Measurements from ENCODE around the gene SH3PXD2A. TPM values are rescaled to one million over a fixed set of nuclear protein-coding genes. Genes with fewer than 3 reads are reported as not detected.
"Not testable (repeated sequence)": the region's sequence is repeated elsewhere in the genome, so short reads cannot be mapped to it uniquely, and the experiment has no call there.

The SH3PXD2A gene
- total RNA-seq, 1 donor from 2014 or later: 9.6 TPM

GRCh38 chr10:103645141-103646054 lies 210.0 kb downstream of the SH3PXD2A start:
- H3K4me1 Mint-ChIP-seq (ENCODE audit: low read depth): no peaks in the 10 kb centered on the region
- intact Hi-C loops (cut with micrococcal nuclease): no loop called here
- H3K9me3 Mint-ChIP-seq: no peaks in the 10 kb centered on the region
- H3K27ac Mint-ChIP-seq: no peak overlapping the region
- H3K27me3 Mint-ChIP-seq (ENCODE audit: insufficient read depth): peaks cover 2% of the 10 kb centered on the region
- DNase-seq (ENCODE audit: low spot score): no peak
- H3K36me3 Mint-ChIP-seq (ENCODE audit: low read depth): peaks cover 2% of the 10 kb centered on the region
- H3K4me3 Mint-ChIP-seq: no peak overlapping the region

- Mint-ChIP-seq H3K4me3 (no peak overlapping the region), H3K4me1 (ENCODE audit: low read depth) (no peaks in the 10 kb centered on the region), H3K9me3 (no peaks in the 10 kb centered on the region), H3K36me3 (ENCODE audit: low read depth) (peaks cover 2% of the 10 kb centered on the region), H3K27me3 (ENCODE audit: insufficient read depth) (peaks cover 2% of the 10 kb centered on the region), H3K27ac (no peak overlapping the region)
- DNase-seq (ENCODE audit: low spot score): no peak
- intact Hi-C loops (cut with micrococcal nuclease): no loop called here
These were observed 212.0 kb downstream of the SH3PXD2A start for GRCh38 chr10:103643381-103643780.

- intact Hi-C loops (cut with micrococcal nuclease): no loop called here
- H3K9me3 Mint-ChIP-seq: no peaks in the 10 kb centered on the region
- H3K36me3 Mint-ChIP-seq (ENCODE audit: low read depth): peaks cover 2% of the 10 kb centered on the region
- no peak overlapping the region for H3K27ac Mint-ChIP-seq
- peaks cover 4% of the 10 kb centered on the region for H3K27me3 Mint-ChIP-seq (ENCODE audit: insufficient read depth)
- no peaks in the 10 kb centered on the region for H3K4me1 Mint-ChIP-seq (ENCODE audit: low read depth)
- no peak for DNase-seq (ENCODE audit: low spot score)
- H3K4me3 Mint-ChIP-seq: no peak overlapping the region
These were observed 214.1 kb downstream of the SH3PXD2A start for GRCh38 chr10:103641326-103641725.

- Mint-ChIP-seq H3K27me3 (ENCODE audit: insufficient read depth) (peaks cover 4% of the 10 kb centered on the region), H3K4me1 (ENCODE audit: low read depth) (no peaks in the 10 kb centered on the region), H3K36me3 (ENCODE audit: low read depth) (peaks cover 2% of the 10 kb centered on the region), H3K27ac (no peak overlapping the region), H3K4me3 (no peak overlapping the region), H3K9me3 (no peaks in the 10 kb centered on the region)
- DNase-seq (ENCODE audit: low spot score): no peak
- intact Hi-C loops (cut with micrococcal nuclease): no loop called here
These were observed 214.8 kb downstream of the SH3PXD2A start for GRCh38 chr10:103640436-103641181.

- no peak overlapping the region for H3K4me3 Mint-ChIP-seq
- H3K4me1 Mint-ChIP-seq (ENCODE audit: low read depth): no peaks in the 10 kb centered on the region
- intact Hi-C loops (cut with micrococcal nuclease): no loop called here
- H3K36me3 Mint-ChIP-seq (ENCODE audit: low read depth): peaks cover 2% of the 10 kb centered on the region
- no peaks in the 10 kb centered on the region for H3K9me3 Mint-ChIP-seq
- H3K27ac Mint-ChIP-seq: no peak overlapping the region
- H3K27me3 Mint-ChIP-seq (ENCODE audit: insufficient read depth): peaks cover 4% of the 10 kb centered on the region
- no peak for DNase-seq (ENCODE audit: low spot score)
These were observed 216.4 kb downstream of the SH3PXD2A start for GRCh38 chr10:103638948-103639347.

- H3K36me3 Mint-ChIP-seq (ENCODE audit: low read depth): no peaks in the 10 kb centered on the region
- intact Hi-C loops (cut with micrococcal nuclease): no loop called here
- no peak for DNase-seq (ENCODE audit: low spot score)
- H3K4me3 Mint-ChIP-seq: no peak overlapping the region
- no peak overlapping the region for H3K27ac Mint-ChIP-seq
- H3K9me3 Mint-ChIP-seq: no peaks in the 10 kb centered on the region
- peaks cover 4% of the 10 kb centered on the region for H3K27me3 Mint-ChIP-seq (ENCODE audit: insufficient read depth)
- H3K4me1 Mint-ChIP-seq (ENCODE audit: low read depth): no peaks in the 10 kb centered on the region
These were observed 217.3 kb downstream of the SH3PXD2A start for GRCh38 chr10:103637927-103638557.

GRCh38 chr10:103637011-103637410 lies 218.4 kb downstream of the SH3PXD2A start:
- H3K4me1 Mint-ChIP-seq (ENCODE audit: low read depth): no peaks in the 10 kb centered on the region
- H3K9me3 Mint-ChIP-seq: no peaks in the 10 kb centered on the region
- no peak overlapping the region for H3K27ac Mint-ChIP-seq
- no peak for DNase-seq (ENCODE audit: low spot score)
- no peak overlapping the region for H3K4me3 Mint-ChIP-seq
- peaks cover 4% of the 10 kb centered on the region for H3K27me3 Mint-ChIP-seq (ENCODE audit: insufficient read depth)
- intact Hi-C loops (cut with micrococcal nuclease): no loop called here
- no peaks in the 10 kb centered on the region for H3K36me3 Mint-ChIP-seq (ENCODE audit: low read depth)

- Mint-ChIP-seq H3K4me3 (no peak overlapping the region), H3K27me3 (ENCODE audit: insufficient read depth) (peaks cover 3% of the 10 kb centered on the region)
These were observed 218.9 kb downstream of the SH3PXD2A start for GRCh38 chr10:103636492-103636891.

GRCh38 chr10:103635580-103635979 lies 219.8 kb downstream of the SH3PXD2A start:
- no peaks in the 10 kb centered on the region for H3K9me3 Mint-ChIP-seq

More at GRCh38 chr10:103636492-103636891, 218.9 kb downstream of the SH3PXD2A start:
- H3K36me3 Mint-ChIP-seq (ENCODE audit: low read depth): no peaks in the 10 kb centered on the region
- DNase-seq (ENCODE audit: low spot score): no peak
- intact Hi-C loops (cut with micrococcal nuclease): no loop called here
- H3K27ac Mint-ChIP-seq: no peak overlapping the region
- no peaks in the 10 kb centered on the region for H3K9me3 Mint-ChIP-seq
- H3K4me1 Mint-ChIP-seq (ENCODE audit: low read depth): no peaks in the 10 kb centered on the region

GRCh38 chr10:103633846-103634245 lies 221.5 kb downstream of the SH3PXD2A start:
- Mint-ChIP-seq H3K9me3 (no peaks in the 10 kb centered on the region), H3K36me3 (ENCODE audit: low read depth) (no peaks in the 10 kb centered on the region), H3K27me3 (ENCODE audit: insufficient read depth) (peaks cover 1% of the 10 kb centered on the region)

More at GRCh38 chr10:103635580-103635979, 219.8 kb downstream of the SH3PXD2A start:
- no peak overlapping the region for H3K27ac Mint-ChIP-seq
- intact Hi-C loops (cut with micrococcal nuclease): no loop called here
- peaks cover 1% of the 10 kb centered on the region for H3K27me3 Mint-ChIP-seq (ENCODE audit: insufficient read depth)
- no peaks in the 10 kb centered on the region for H3K4me1 Mint-ChIP-seq (ENCODE audit: low read depth)
- no peak overlapping the region for H3K4me3 Mint-ChIP-seq
- no peak for DNase-seq (ENCODE audit: low spot score)
- no peaks in the 10 kb centered on the region for H3K36me3 Mint-ChIP-seq (ENCODE audit: low read depth)

GRCh38 chr10:103632871-103633270 lies 222.5 kb downstream of the SH3PXD2A start:
- intact Hi-C loops (cut with micrococcal nuclease); H3K36me3 Mint-ChIP-seq (ENCODE audit: low read depth); H3K4me3 Mint-ChIP-seq; H3K27me3 Mint-ChIP-seq (ENCODE audit: insufficient read depth); H3K9me3 Mint-ChIP-seq; H3K4me1 Mint-ChIP-seq (ENCODE audit: low read depth); DNase-seq (ENCODE audit: low spot score): not testable (repeated sequence)
- peak overlapping the region; percentile 29 for H3K27ac Mint-ChIP-seq

More at GRCh38 chr10:103633846-103634245, 221.5 kb downstream of the SH3PXD2A start:
- no peaks in the 10 kb centered on the region for H3K4me1 Mint-ChIP-seq (ENCODE audit: low read depth)
- H3K27ac Mint-ChIP-seq: no peak overlapping the region
- intact Hi-C loops (cut with micrococcal nuclease): no loop called here
- DNase-seq (ENCODE audit: low spot score): no peak
- no peak overlapping the region for H3K4me3 Mint-ChIP-seq

GRCh38 chr10:103632247-103632642 lies 223.1 kb downstream of the SH3PXD2A start:
- Mint-ChIP-seq H3K27me3 (ENCODE audit: insufficient read depth) (no peaks in the 10 kb centered on the region), H3K4me3 (no peak overlapping the region), H3K9me3 (no peaks in the 10 kb centered on the region), H3K4me1 (ENCODE audit: low read depth) (no peaks in the 10 kb centered on the region), H3K36me3 (ENCODE audit: low read depth) (peaks cover 1% of the 10 kb centered on the region), H3K27ac (no peak overlapping the region)
- DNase-seq (ENCODE audit: low spot score): no peak
- intact Hi-C loops (cut with micrococcal nuclease): no loop called here

GRCh38 chr10:103630156-103630555 lies 225.2 kb downstream of the SH3PXD2A start:
- Mint-ChIP-seq H3K4me1 (ENCODE audit: low read depth) (no peaks in the 10 kb centered on the region), H3K27me3 (ENCODE audit: insufficient read depth) (no peaks in the 10 kb centered on the region), H3K36me3 (ENCODE audit: low read depth) (peaks cover 1% of the 10 kb centered on the region), H3K27ac (no peak overlapping the region), H3K4me3 (no peak overlapping the region), H3K9me3 (no peaks in the 10 kb centered on the region)
- intact Hi-C loops (cut with micrococcal nuclease): no loop called here
- DNase-seq (ENCODE audit: low spot score): no peak
